ENCODE measurements around the gene TGM4. TPM values are rescaled to one million over a fixed set of nuclear protein-coding genes. Genes with fewer than 3 reads are reported as not detected.

TGM4 gene
- total and polyA plus RNA-seq, 9 of the 15 experiments (the other 6 are each of a cell fraction or from before 2014, with no cell fraction given) = not detected

DNA sequence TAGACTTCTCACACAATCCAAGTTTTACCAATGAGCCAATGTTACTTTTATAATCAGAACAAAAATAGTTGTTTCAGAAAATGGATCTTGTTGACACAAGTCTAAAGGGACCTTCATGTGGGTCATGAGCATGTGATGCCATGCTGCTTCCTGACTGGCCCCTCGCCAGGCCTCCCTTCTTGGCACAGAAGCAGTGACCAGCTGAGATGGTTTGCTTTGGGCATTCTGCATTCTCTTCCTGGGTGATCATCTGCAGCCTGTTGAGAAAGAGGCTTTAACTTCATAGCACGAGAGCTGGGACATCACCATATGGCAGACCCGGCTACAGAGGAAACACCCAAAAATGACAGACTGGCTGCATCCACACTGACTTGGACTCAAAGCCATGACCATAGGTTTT, 45.7 kb downstream of the TGM4 start (continued):
- TF ChIP-seq, protein P1, sequence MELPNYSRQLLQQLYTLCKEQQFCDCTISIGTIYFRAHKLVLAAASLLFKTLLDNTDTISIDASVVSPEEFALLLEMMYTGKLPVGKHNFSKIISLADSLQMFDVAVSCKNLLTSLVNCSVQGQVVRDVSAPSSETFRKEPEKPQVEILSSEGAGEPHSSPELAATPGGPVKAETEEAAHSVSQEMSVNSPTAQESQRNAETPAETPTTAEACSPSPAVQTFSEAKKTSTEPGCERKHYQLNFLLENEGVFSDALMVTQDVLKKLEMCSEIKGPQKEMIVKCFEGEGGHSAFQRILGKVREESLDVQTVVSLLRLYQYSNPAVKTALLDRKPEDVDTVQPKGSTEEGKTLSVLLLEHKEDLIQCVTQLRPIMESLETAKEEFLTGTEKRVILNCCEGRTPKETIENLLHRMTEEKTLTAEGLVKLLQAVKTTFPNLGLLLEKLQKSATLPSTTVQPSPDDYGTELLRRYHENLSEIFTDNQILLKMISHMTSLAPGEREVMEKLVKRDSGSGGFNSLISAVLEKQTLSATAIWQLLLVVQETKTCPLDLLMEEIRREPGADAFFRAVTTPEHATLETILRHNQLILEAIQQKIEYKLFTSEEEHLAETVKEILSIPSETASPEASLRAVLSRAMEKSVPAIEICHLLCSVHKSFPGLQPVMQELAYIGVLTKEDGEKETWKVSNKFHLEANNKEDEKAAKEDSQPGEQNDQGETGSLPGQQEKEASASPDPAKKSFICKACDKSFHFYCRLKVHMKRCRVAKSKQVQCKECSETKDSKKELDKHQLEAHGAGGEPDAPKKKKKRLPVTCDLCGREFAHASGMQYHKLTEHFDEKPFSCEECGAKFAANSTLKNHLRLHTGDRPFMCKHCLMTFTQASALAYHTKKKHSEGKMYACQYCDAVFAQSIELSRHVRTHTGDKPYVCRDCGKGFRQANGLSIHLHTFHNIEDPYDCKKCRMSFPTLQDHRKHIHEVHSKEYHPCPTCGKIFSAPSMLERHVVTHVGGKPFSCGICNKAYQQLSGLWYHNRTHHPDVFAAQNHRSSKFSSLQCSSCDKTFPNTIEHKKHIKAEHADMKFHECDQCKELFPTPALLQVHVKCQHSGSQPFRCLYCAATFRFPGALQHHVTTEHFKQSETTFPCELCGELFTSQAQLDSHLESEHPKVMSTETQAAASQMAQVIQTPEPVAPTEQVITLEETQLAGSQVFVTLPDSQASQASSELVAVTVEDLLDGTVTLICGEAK (IDR thresholded peaks at IDR 0.05) = no peak
- TF ChIP-seq, protein P1 (CRISPR knock-in tag; IDR thresholded peaks at IDR 0.05) = no peak
- TF ChIP-seq HSF4 (CRISPR knock-in tag; IDR thresholded peaks at IDR 0.05; ENCODE audit: borderline replicate concordance) (no peak), SMARCC2 (IDR thresholded peaks at IDR 0.05; ENCODE audit: low read depth) (no peak)
